ENCODE measurements around the gene CDKL4.

- TF ChIP-seq SP1 (IDR thresholded peaks at IDR 0.05) (no peak), BHLHE40 (IDR thresholded peaks at IDR 0.05; ENCODE audit: borderline replicate concordance) (no peak), FOXK2 (IDR thresholded peaks at IDR 0.05) (no peak), TARDBP (IDR thresholded peaks at IDR 0.05) (no peak), SUZ12 (IDR thresholded peaks at IDR 0.05) (no peak), ZNF384 (IDR thresholded peaks at IDR 0.05) (no peak), ARNT (IDR thresholded peaks at IDR 0.05) (no peak), FOXM1 (IDR thresholded peaks at IDR 0.05; ENCODE audit: borderline replicate concordance) (no peak), ELF4 (IDR thresholded peaks at IDR 0.05) (no peak), FOXA1 (IDR thresholded peaks at IDR 0.05) (no peak)
Observed at GRCh38 chr2:39216346-39217191, 27.2 kb downstream of the CDKL4 start.
